ENCODE measurements around the gene CARD19. TPM values are rescaled to one million over a fixed set of nuclear protein-coding genes. Genes with fewer than 3 reads are reported as not detected.

The CARD19 gene
- total RNA-seq, 1 experiment from 2014 or later, result 54.5 TPM

DNA sequence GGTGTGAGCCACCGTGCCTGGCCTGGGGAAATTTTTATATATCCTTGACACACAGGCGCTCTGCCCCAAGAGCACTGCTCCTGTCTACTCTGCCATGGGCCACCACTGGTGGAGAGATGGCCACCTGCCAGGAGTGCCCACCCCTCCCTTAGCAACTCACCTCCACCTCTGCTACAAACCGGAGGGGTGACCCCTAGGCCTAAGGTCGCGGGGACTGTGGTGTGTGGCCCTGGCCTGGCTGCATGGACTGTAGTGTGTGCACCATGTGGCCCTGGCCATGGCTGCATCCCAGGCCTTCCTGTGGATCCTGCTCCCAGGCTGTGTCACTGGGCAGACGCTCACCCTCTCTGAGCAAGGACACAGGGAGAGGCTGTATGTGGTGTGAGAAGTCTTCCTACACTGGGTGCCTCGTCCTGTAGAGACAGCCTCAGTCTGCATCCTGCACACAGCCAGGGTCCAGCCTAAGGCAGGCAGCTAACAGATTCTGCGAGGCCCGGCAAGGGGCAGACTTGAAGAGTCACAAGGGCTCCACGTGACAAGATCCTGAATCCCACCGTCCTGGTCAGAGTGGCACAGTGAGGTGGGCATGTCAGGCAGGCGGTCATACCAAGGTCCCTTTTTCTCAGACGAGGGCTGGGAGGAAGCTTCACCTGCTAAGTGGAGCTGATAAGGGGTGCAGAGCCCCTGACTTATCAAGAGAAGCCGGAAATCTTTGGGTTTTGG lies 27.7 kb downstream of the CARD19 start:
- Histone ChIP-seq H3K4me3 (replicated peaks in 1 of 2; ENCODE audit: low read depth in 1 of 2, low read length in 2 of 2) (no peak overlapping the region), H3K27ac (ENCODE audit: low read depth, low read length) (no peak overlapping the region), H3K27me3 (ENCODE audit: insufficient read depth, low read length) (no peaks in the 10 kb centered on the region), H3K9ac (ENCODE audit: low read length) (no peak overlapping the region), H3K79me2 (ENCODE audit: insufficient read depth, low read length) (no peaks in the 10 kb centered on the region), H3K9me2 (ENCODE audit: insufficient read depth) (no peaks in the 10 kb centered on the region), H2AFZ (ENCODE audit: low read depth, low read length, poor library complexity, severe bottlenecking) (no peak overlapping the region), H3K36me3 (ENCODE audit: control insufficient read depth in 1 of 2, insufficient read depth in 2 of 2, low read length in 2 of 2) (no peaks in the 10 kb centered on the region; a peak in 1 of 4 replicates), H3K9me3 (ENCODE audit: control insufficient read depth in 1 of 2, insufficient read depth in 1 of 2, low read depth in 1 of 2, low read length in 2 of 2) (no peaks in the 10 kb centered on the region), H3K4me2 (ENCODE audit: low read length) (no peak overlapping the region), H4K20me1 (ENCODE audit: insufficient read depth) (no peaks in the 10 kb centered on the region), H3K4me1 (ENCODE audit: control insufficient read depth in 1 of 2, insufficient read depth in 2 of 2, low read length in 2 of 2) (peaks cover 26 to 30% of the 10 kb centered on the region in 2 experiments)
- ChIA-PET CTCF (no interaction called here), RAD21 (ENCODE audit: low non-redundant PET in 1 of 2, low total read pairs in 2 of 2, uncharacterized antibody in 2 of 2, unreplicated experiment in 2 of 2) (no interaction called here), POLR2A (no interaction called here)
- ATAC-seq (no peak), DNase-seq (ENCODE audit: low read depth, low spot score) (no peak)
- intact Hi-C loops (cut with micrococcal nuclease), result no loop called here
- BruUV-seq (replicated peaks), result no TSS peak
- no peak for TF ChIP-seq CBX3 (IDR thresholded peaks at IDR 0.05; ENCODE audit: low read depth)
- TF ChIP-seq TCF7L2 (IDR thresholded peaks at IDR 0.05; ENCODE audit: borderline replicate concordance, extremely low read depth, insufficient read depth, insufficient read length), result no peak
- no peak for TF ChIP-seq POLR2A (IDR thresholded peaks at IDR 0.05; ENCODE audit: borderline replicate concordance, extremely low read depth, insufficient read depth, insufficient read length)
- TF ChIP-seq ZFX (IDR thresholded peaks at IDR 0.05), result no peak
- TF ChIP-seq SIN3A (IDR thresholded peaks at IDR 0.05; ENCODE audit: low read depth), result no peak
- TF ChIP-seq EZH2 (IDR thresholded peaks at IDR 0.05), result no peak
- no peak for TF ChIP-seq REST (IDR thresholded peaks at IDR 0.05; ENCODE audit: low read depth)
- no peak for TF ChIP-seq SP1 (IDR thresholded peaks at IDR 0.05; ENCODE audit: low read depth)
- no peak for TF ChIP-seq RAD21 (IDR thresholded peaks at IDR 0.05; ENCODE audit: low read depth)
- TF ChIP-seq, protein P1, sequence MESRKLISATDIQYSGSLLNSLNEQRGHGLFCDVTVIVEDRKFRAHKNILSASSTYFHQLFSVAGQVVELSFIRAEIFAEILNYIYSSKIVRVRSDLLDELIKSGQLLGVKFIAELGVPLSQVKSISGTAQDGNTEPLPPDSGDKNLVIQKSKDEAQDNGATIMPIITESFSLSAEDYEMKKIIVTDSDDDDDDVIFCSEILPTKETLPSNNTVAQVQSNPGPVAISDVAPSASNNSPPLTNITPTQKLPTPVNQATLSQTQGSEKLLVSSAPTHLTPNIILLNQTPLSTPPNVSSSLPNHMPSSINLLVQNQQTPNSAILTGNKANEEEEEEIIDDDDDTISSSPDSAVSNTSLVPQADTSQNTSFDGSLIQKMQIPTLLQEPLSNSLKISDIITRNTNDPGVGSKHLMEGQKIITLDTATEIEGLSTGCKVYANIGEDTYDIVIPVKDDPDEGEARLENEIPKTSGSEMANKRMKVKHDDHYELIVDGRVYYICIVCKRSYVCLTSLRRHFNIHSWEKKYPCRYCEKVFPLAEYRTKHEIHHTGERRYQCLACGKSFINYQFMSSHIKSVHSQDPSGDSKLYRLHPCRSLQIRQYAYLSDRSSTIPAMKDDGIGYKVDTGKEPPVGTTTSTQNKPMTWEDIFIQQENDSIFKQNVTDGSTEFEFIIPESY (IDR thresholded peaks at IDR 0.05; ENCODE audit: extremely low read depth, insufficient replicate concordance, low read length), result no peak
